22Rv1 (cell line): ENCODE results near the gene SNX6.

Experiments
- ZFX ChIP-seq: fragments of 450-650 bp; IDR thresholded peaks from 2 replicates; pipeline ENCODE4 v1.6.1; 2017; ENCODE audit warnings: antibody characterized with exemption, borderline replicate concordance
- TF ChIP-seq, protein P1 (sequence below): fragments of 450-650 bp; IDR thresholded peaks from 2 replicates; pipeline ENCODE4 v1.5.1; 2017; ENCODE audit warnings: mild to moderate bottlenecking

DNA sequence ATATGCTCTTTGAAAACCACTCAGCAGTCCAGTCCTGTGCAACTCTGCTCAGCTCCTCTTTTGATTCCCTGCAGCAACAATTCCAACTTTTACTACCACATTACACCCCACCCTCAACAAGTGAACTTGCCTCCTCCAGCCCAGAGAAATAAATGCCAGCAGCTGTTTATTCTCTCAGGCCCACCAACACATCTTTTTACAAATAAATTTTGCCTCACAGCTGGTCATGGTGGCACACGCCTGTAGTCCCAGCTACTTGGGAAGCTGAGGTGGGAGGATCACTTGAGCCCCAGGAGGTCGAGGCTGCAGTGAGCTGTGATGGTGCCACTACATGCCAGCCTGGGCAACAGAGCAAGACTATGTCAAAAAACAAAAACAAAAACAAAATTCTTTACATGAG is 9.8 kb downstream of the SNX6 start:
- TF ChIP-seq, protein P1, sequence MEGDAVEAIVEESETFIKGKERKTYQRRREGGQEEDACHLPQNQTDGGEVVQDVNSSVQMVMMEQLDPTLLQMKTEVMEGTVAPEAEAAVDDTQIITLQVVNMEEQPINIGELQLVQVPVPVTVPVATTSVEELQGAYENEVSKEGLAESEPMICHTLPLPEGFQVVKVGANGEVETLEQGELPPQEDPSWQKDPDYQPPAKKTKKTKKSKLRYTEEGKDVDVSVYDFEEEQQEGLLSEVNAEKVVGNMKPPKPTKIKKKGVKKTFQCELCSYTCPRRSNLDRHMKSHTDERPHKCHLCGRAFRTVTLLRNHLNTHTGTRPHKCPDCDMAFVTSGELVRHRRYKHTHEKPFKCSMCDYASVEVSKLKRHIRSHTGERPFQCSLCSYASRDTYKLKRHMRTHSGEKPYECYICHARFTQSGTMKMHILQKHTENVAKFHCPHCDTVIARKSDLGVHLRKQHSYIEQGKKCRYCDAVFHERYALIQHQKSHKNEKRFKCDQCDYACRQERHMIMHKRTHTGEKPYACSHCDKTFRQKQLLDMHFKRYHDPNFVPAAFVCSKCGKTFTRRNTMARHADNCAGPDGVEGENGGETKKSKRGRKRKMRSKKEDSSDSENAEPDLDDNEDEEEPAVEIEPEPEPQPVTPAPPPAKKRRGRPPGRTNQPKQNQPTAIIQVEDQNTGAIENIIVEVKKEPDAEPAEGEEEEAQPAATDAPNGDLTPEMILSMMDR, result no peak
- no peak for TF ChIP-seq ZFX
